Stimulated activated naive B cell treated with anti-CD40 and anti-IgM and Interleukin-4, amounts not matched to agents 10 μg/mL and 1 μg/mL and 100 μg/mL, for 72 hours (primary cell): ENCODE results near the gene CELSR3.

Source experiments
- ATAC-seq, 2 donors: fragments of 150-1000 bp; cut with Tn5 transposase; replicated peaks; 2 replicates each; pipeline ENCODE4 v1.10.0; 2021; ENCODE audit warnings: moderate library complexity in 1 of 2
- DNase-seq: peaks from one replicate; pipeline ENCODE4 v3.0.0; 2021
- H3K27ac Mint-ChIP-seq: one replicate; pipeline ENCODE4 v1.8.0; 2022; ENCODE audit warnings: mild to moderate bottlenecking, mixed read lengths
- H3K27me3 Mint-ChIP-seq, 2 donors: one replicate each; pipeline ENCODE4 v1.8.0; 2022; ENCODE audit warnings: mixed read lengths in 2 of 2
- H3K36me3 Mint-ChIP-seq, 2 donors: one replicate each; pipeline ENCODE4 v1.8.0; 2022; ENCODE audit warnings: mixed read lengths in 2 of 2, mild to moderate bottlenecking in 1 of 2
- H3K4me1 Mint-ChIP-seq, 2 donors: one replicate each; pipeline ENCODE4 v1.8.0; 2022; ENCODE audit warnings: mixed read lengths in 2 of 2, mild to moderate bottlenecking in 1 of 2
- H3K4me3 Mint-ChIP-seq, 2 donors: one replicate each; pipeline ENCODE4 v1.8.0; 2022; ENCODE audit warnings: mild to moderate bottlenecking in 2 of 2, mixed read lengths in 2 of 2, moderate library complexity in 1 of 2
- H3K9me3 Mint-ChIP-seq, 2 donors: one replicate each; pipeline ENCODE4 v1.8.0; 2022; ENCODE audit warnings: mixed read lengths in 2 of 2, mild to moderate bottlenecking in 1 of 2

CELSR3 gene

GRCh38 chr3:48662753-48663488, at the start of gene CELSR3:
Gene CELSR3 (minus strand): TSS chr3:48662886. CDS start chr3:48662634, 252 bp downstream.
- H3K27ac Mint-ChIP-seq: peak within 1 kb of the TSS; percentile 94

GRCh38 chr3:48711727-48712126, 49.0 kb upstream of the CELSR3 start:
- no peak overlapping the region for H3K27ac Mint-ChIP-seq
- peaks cover 24 to 57% of the 10 kb centered on the region in 2 donors for H3K4me1 Mint-ChIP-seq
- H3K9me3 Mint-ChIP-seq: no peaks in the 10 kb centered on the region
- no peak overlapping the region for H3K4me3 Mint-ChIP-seq
- H3K36me3 Mint-ChIP-seq: peaks cover 27 to 38% of the 10 kb centered on the region in 2 donors
- DNase-seq (no peak), ATAC-seq (no peak)
- no peaks in the 10 kb centered on the region for H3K27me3 Mint-ChIP-seq

More at GRCh38 chr3:48662753-48663488, at the start of gene CELSR3:
- Mint-ChIP-seq H3K36me3 (peaks cover 0 to 11% of the 10 kb centered on the region in 2 donors), H3K4me3 (peak within 1 kb of the TSS; percentile 85 to 89), H3K4me1 (peaks cover 10 to 27% of the 10 kb centered on the region in 2 donors), H3K9me3 (no peaks in the 10 kb centered on the region), H3K27me3 (peaks cover 33 to 73% of the 10 kb centered on the region in 2 donors)
- DNase-seq (peak; percentile 36), ATAC-seq (peak; percentile 8 to 29)

DNA sequence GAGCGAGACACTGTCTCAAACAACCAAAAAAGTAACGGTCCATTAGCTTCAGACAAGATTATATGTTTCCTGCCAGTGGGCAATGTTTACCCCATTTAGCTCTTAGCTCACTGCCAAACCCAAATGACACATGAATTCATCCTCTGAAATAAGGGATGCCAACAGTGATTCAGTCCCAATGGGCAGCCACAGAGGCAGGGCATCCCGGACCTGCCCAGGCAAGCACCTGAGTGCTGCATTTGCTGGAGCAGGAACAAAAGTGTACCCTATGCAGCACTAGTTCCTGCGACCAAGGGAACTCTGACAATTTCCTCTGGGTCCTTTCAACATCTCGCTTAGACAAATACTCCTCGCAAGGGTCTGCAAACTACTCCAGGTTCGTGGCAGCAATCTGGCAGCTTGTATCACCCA, 46.4 kb upstream of the CELSR3 start:
- Mint-ChIP-seq H3K36me3 (peaks cover 20 to 41% of the 10 kb centered on the region in 2 donors), H3K4me3 (no peak overlapping the region), H3K9me3 (no peaks in the 10 kb centered on the region), H3K4me1 (peaks cover 18 to 38% of the 10 kb centered on the region in 2 donors), H3K27ac (peak overlapping the region; percentile 69), H3K27me3 (no peaks in the 10 kb centered on the region)
- no peak for ATAC-seq
- DNase-seq: no peak

GRCh38 chr3:48708481-48708889, 45.8 kb upstream of the CELSR3 start:
- ATAC-seq: no peak

GRCh38 chr3:48707157-48707556, 44.5 kb upstream of the CELSR3 start:
- no peak for ATAC-seq
- Mint-ChIP-seq H3K27me3 (no peaks in the 10 kb centered on the region), H3K4me1 (peaks cover 27 to 39% of the 10 kb centered on the region in 2 donors), H3K9me3 (peaks cover 0 to 3% of the 10 kb centered on the region in 2 donors), H3K36me3 (peaks cover 24 to 50% of the 10 kb centered on the region in 2 donors), H3K4me3 (no peak overlapping the region), H3K27ac (peak overlapping the region; percentile 14)
- DNase-seq: no peak

More at GRCh38 chr3:48708481-48708889, 45.8 kb upstream of the CELSR3 start:
- Mint-ChIP-seq H3K27me3 (no peaks in the 10 kb centered on the region), H3K4me3 (no peak overlapping the region), H3K4me1 (peaks cover 19 to 36% of the 10 kb centered on the region in 2 donors), H3K27ac (peak overlapping the region; percentile 69), H3K36me3 (peaks cover 19 to 42% of the 10 kb centered on the region in 2 donors), H3K9me3 (no peaks in the 10 kb centered on the region)
- no peak for DNase-seq

DNA sequence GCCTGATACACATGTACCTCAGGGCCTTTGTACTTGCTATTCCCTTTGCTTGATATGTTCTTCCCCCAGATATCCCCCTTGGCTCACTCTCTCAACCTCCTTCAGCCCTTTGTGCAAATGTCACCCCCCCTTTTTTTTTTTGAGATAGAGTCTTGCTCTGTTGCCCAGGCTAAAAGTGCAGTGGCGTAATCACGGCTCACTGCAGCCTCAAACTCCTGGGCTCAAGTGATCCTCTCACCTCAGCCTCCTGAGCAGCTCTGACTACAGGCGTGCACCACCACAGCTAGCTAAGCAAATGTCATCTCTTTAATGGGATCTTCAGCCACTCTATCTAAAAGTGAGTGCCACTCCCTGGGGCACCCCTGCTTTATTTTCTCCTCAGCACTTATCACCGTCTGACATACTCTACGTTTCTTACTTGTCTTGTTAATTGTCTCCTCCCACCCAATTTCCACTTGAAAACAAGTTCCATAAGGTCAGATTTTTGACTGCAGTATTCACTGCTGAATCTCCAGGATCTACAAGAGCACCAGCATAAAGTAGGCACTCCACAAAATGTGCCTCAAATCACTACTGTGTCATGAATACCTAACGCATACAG, 39.7 kb upstream of the CELSR3 start:
- H3K4me3 Mint-ChIP-seq: no peak overlapping the region
- peaks cover 22 to 36% of the 10 kb centered on the region in 2 donors for H3K36me3 Mint-ChIP-seq
- H3K27ac Mint-ChIP-seq: peak overlapping the region; percentile 7
- DNase-seq (no peak), ATAC-seq (no peak)
- peaks cover 16 to 21% of the 10 kb centered on the region in 2 donors for H3K4me1 Mint-ChIP-seq
- H3K9me3 Mint-ChIP-seq: peaks cover 0 to 3% of the 10 kb centered on the region in 2 donors
- no peaks in the 10 kb centered on the region for H3K27me3 Mint-ChIP-seq

DNA sequence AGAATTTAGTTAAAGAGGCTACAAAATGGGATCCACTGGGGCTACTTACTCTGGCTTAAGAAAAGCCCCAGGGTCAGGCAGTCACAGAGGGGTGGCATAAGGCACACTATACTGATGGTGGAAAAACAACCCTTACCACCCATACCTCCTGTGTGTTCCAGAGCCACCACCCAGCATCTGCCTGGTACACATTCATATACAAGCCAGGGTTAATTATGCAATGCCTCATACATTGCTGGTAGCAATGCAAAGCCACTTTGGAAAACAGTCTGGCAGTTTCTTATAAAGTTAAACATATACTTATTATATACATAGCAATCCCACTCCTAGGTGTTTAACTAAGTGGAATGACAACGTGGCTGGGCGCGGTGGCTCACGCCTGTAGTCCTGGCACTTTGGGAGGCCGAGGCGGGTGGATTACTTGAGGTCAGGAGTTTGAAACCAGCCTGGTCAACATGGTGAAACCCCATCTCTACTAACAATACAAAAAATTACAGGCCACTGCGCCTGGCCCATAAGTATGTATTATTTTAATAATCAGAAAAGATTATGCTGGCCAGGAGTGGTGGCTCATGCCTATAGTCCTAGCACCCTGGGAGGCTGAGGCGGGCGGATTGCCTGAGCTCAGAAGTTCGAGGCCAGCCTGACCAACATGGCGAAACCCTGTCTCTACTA, 38.2 kb upstream of the CELSR3 start:
- DNase-seq (no peak), ATAC-seq (no peak)
- Mint-ChIP-seq H3K36me3 (peaks cover 20 to 31% of the 10 kb centered on the region in 2 donors), H3K9me3 (peaks cover 0 to 3% of the 10 kb centered on the region in 2 donors), H3K27me3 (no peaks in the 10 kb centered on the region), H3K27ac (no peak overlapping the region), H3K4me1 (peaks cover 19 to 21% of the 10 kb centered on the region in 2 donors), H3K4me3 (no peak overlapping the region)

GRCh38 chr3:48698891-48699290, 36.2 kb upstream of the CELSR3 start:
- peaks cover 22 to 30% of the 10 kb centered on the region in 2 donors for H3K36me3 Mint-ChIP-seq
- ATAC-seq (no peak), DNase-seq (no peak)
- H3K27ac Mint-ChIP-seq: no peak overlapping the region
- H3K4me3 Mint-ChIP-seq: no peak overlapping the region
- no peaks in the 10 kb centered on the region for H3K27me3 Mint-ChIP-seq
- peaks cover 17 to 21% of the 10 kb centered on the region in 2 donors for H3K4me1 Mint-ChIP-seq
- H3K9me3 Mint-ChIP-seq: peaks cover 0 to 3% of the 10 kb centered on the region in 2 donors

- H3K27ac Mint-ChIP-seq: no peak overlapping the region
- ATAC-seq: peak in 1 of 2 donors; percentile 36
- H3K4me3 Mint-ChIP-seq: no peak overlapping the region
- peaks cover 17 to 21% of the 10 kb centered on the region in 2 donors for H3K4me1 Mint-ChIP-seq
- H3K27me3 Mint-ChIP-seq: no peaks in the 10 kb centered on the region
- DNase-seq: no peak
- H3K9me3 Mint-ChIP-seq: peaks cover 0 to 3% of the 10 kb centered on the region in 2 donors
- H3K36me3 Mint-ChIP-seq: peaks cover 24 to 31% of the 10 kb centered on the region in 2 donors
Observed at GRCh38 chr3:48697952-48698351, 35.3 kb upstream of the CELSR3 start.

DNA sequence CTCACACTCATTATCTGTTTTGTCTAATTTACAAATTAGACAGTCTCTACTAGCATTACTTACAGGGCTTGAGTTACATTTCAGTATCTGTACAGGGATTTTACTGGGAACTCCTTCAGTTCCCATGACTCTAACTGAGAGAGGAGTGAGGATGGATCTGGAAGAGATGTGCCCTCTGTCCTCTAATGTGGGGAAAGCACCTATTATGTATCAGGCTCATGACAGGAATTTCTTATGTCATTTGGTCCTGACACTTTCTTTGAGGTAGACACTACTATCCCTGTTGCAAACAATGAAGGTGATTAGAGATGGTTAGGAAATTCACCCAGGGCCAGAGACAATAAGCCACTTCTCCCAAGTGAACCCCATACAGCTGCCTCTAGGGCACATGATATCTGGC, 33.9 kb upstream of the CELSR3 start:
- ATAC-seq (no peak), DNase-seq (no peak)
- Mint-ChIP-seq H3K4me3 (no peak overlapping the region), H3K27me3 (no peaks in the 10 kb centered on the region), H3K36me3 (peaks cover 18 to 29% of the 10 kb centered on the region in 2 donors), H3K4me1 (peaks cover 9 to 13% of the 10 kb centered on the region in 2 donors), H3K27ac (no peak overlapping the region), H3K9me3 (no peaks in the 10 kb centered on the region)

- ATAC-seq (no peak), DNase-seq (no peak)
- H3K9me3 Mint-ChIP-seq: no peaks in the 10 kb centered on the region
- no peak overlapping the region for H3K4me3 Mint-ChIP-seq
- H3K36me3 Mint-ChIP-seq: peaks cover 21 to 32% of the 10 kb centered on the region in 2 donors
- no peaks in the 10 kb centered on the region for H3K27me3 Mint-ChIP-seq
- H3K4me1 Mint-ChIP-seq: peaks cover 11 to 13% of the 10 kb centered on the region in 2 donors
- H3K27ac Mint-ChIP-seq: no peak overlapping the region
Observed at GRCh38 chr3:48696156-48696555, 33.5 kb upstream of the CELSR3 start.

DNA sequence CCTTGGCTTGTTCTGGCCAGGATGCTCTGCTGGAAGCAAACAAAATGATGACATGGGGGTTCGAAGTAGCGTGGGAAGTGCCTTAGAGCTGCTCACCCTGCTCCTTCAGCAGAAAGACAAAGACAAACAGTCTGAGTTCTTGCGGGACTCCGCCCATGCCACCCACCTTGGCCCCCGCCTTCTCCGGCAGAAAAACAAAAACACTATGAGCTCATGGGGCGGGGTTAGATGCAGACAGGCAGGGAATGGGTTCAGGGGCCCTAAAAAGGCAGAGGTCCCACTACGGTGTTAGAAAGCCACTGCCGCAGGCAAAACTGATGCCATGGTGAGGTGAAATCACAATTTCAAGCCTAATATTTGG, 32.7 kb upstream of the CELSR3 start:
- peaks cover 26 to 36% of the 10 kb centered on the region in 2 donors for H3K36me3 Mint-ChIP-seq
- ATAC-seq: no peak
- no peak for DNase-seq
- H3K27ac Mint-ChIP-seq: no peak overlapping the region
- H3K27me3 Mint-ChIP-seq: no peaks in the 10 kb centered on the region
- no peak overlapping the region for H3K4me3 Mint-ChIP-seq
- H3K9me3 Mint-ChIP-seq: no peaks in the 10 kb centered on the region
- H3K4me1 Mint-ChIP-seq: peaks cover 11 to 13% of the 10 kb centered on the region in 2 donors

- ATAC-seq (no peak), DNase-seq (no peak)
- Mint-ChIP-seq H3K4me3 (no peak overlapping the region), H3K27me3 (no peaks in the 10 kb centered on the region), H3K27ac (no peak overlapping the region), H3K4me1 (peaks cover 8 to 10% of the 10 kb centered on the region in 2 donors), H3K9me3 (no peaks in the 10 kb centered on the region), H3K36me3 (peaks cover 23 to 35% of the 10 kb centered on the region in 2 donors)
Observed at GRCh38 chr3:48694610-48695392, 32.1 kb upstream of the CELSR3 start.

GRCh38 chr3:48693826-48694225, 31.1 kb upstream of the CELSR3 start:
- ATAC-seq: no peak
- Mint-ChIP-seq H3K36me3 (peaks cover 18 to 30% of the 10 kb centered on the region in 2 donors), H3K4me3 (no peak overlapping the region), H3K4me1 (peaks cover under 1 to 5% of the 10 kb centered on the region in 2 donors), H3K27ac (no peak overlapping the region), H3K27me3 (no peaks in the 10 kb centered on the region), H3K9me3 (no peaks in the 10 kb centered on the region)
- no peak for DNase-seq
